ENCODE data around the gene PDE9A.
"Not testable (repeated sequence)": the region's sequence is repeated elsewhere in the genome, so short reads cannot be mapped to it uniquely, and the experiment has no call there.

PDE9A gene

DNA sequence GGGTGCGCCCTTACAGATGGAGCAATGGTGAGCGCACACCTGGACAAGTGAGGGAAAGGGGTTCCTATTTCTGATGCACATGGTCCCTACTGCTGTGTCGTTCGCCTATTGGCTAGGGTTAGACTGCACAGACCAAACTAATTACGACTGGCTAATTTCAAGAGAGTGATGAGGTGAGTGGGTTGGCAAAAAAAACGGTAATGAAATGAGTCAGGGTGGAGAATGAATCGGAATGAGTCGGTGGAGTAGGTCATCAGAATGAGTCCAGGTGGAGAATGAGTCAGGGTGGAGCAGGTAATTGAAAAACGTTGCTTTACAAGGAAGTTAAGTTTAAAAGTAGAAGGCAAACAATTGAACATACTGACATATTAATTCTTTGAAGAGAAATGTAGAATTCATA, 146.1 kb downstream of the PDE9A start:
- no peak for DNase-seq (ENCODE audit: low spot score)

DNA sequence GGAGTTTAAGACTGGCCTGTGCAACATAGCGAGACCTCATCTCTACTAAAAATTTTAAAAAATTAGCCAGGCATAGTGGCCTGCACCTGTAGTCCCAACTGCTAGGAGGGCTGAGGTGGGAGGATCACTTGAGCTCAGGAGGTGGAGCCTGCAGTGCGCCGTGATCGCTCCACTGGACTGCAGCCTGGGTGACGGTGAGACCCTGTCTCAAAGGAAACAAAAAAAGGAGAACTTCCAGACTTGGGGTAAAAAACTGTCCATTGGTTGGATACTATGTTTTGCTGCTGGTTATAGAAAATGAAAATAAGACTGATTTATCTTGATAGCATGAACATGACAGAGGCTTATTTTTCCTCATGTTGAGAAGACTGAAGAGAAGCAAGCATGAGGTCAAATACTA, 146.5 kb downstream of the PDE9A start:
- no peak for DNase-seq (ENCODE audit: low spot score)

DNA sequence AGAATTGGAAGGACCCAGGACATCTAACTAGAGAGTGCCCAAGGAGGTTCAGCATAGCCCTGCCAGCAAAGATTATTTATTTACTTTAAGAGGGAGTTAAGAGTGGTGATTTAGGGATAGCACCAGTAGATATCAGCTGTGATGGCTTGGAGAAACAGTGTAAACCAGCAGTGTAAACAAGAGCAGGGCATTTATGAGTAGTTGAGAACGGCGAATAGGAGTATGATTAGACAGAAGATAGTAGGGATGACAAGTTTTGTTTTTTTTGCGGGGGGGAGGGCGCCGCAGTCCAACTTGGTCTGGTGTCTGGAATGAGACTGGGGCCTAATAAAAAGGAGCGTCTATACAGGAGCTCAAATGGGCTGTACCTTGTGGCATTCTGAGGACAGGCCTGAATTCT, 148.2 kb downstream of the PDE9A start:
- not testable (repeated sequence) for DNase-seq (ENCODE audit: low spot score)

DNA sequence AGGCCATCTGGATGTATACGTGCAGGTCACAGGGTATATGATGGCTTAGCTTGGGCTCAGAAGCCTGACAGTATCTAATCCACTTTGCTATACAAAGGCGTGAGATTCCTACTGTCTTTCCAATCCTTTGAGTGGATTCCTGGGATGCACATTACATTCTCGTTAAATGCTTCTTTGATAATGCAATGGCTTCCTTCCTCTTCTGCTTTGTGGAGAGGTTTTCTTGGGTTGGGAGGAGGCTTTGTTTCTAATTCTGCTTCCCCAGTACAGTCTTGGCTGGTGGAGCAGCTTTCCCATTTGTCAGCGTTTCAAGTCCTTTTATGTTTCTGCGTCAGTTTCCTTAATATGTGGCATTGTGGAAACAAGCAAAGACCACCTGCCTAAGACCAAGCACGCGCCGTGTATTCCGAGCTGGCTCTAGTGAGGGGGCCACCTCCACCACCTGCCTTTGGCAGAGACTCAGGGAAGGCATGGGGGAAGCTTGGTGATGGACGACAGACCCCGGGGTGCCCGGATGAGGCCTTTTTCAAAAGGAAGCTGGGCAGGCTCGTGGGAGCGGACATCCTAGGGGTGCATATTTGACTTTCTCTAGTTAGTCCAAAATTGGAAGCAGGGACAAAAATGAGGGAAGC, 153.2 kb downstream of the PDE9A start:
- no peak for DNase-seq (ENCODE audit: low spot score)

DNA sequence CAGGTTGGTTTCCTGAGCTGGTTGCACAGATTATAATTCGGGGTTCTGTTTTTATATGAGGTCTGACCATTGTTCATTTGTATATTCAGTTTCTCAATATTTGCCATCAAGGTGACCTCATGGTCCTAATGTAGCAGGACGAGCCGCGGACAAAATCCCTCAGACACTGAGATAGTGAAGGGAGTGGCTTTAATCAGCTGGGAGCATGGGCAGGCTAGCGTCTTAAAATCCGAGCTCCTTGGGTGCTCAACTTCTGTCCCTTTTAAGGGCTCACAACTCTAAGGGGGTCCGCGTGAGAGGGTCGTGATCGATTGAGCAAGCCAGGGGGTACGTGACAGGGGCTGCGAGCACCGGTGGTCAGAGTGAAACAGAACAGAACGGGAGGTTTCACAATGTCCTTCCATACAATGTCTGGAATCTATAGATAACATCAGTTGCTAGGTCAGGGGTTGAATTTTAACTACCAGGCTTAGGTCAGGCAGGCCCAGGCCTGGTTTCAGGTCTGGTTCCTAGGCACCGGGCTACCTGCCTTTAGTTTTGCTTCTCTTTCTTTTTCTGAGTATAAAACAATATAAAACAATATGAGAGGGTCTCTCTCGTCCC, 154.0 kb downstream of the PDE9A start:
- not testable (repeated sequence) for DNase-seq (ENCODE audit: low spot score)

DNA sequence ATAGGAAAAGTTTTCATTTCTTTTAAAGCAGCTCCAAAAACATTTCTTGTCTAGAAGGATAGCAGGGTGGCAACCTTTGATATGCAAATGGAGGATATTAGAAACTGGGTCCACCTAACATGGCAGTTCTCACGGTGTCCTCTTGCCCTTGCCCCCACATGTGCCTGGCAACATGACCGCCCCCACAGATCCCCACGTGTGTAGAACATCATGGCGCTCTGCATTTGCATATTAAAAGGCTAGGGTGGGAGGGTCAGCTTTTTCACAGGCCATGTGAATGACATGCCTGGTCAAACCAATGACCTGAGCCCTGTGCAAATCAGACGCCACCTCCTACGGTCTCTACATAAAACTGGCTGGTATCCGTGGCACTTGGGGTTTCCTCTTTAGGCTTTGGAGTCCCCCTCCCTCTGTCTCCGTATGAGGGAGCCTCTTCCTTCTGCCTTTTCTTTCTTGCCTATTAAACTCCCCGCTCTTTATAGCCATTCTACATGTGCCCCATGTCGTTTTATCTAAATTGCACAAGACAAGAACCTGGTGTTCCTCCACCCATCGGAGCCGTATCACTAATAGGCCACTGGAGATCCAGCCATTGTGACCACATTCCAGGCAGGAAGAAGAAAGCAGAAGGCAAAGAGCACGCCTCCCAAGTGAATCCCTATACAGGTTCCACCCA, 154.7 kb downstream of the PDE9A start:
- DNase-seq (ENCODE audit: low spot score) = no peak

DNA sequence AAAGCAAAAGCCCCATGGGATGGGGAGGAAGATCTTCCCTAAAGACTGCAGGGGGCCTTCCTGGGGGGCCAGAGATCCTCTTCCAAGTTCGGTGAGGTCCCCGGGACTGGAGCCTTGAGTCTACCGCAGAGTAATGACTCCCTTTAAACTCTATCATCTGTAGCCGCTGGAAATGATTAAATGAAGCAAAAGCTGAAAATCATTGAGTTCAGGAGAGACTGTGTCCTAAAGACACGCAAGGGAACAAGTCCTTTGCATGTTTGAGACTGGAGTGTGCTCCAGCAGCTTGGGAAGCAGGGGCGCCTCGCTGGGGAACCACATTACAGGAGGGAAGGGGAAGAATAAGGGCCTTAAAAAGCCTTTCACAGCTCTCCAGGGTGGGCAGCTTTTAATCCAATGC, 155.8 kb downstream of the PDE9A start:
- no peak for DNase-seq (ENCODE audit: low spot score)

DNA sequence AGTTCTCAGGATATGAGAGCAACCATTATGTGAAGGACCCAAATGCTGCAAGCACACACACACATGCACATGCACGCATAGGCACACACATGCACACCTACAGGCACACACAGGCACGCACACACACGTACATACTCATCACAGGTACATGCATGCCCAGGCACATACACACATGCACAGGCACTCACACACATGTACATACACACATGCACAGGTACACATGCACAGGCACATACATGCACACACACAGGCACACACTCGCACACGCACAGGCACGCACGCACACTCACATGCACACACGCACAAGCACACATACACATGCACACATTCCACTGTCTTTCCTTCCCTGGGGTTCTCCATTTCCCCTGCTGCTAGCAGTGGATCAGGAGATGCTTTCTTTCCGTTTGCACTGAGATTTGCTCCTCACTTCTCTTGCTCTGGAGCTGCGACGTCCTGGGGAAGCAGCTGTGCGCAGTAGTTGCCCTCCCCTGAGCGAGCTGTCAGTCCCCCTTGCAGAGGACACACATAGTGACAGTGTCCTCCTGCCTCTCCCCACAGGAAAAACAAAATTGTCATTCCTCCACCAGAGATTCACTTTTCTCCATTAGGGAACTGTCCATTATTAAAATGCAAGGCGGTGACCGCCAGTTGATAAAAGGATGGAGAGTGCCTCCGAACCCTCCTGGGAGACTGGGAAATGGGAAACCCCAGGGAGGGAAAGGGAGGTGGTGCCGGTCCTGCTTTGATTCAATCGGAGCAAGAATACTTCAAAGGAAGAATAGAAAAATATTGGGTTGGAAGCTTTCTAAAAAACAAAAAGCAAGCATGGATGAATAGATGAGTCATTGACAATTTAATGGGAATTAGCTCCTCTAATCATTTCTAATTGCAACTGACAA, 156.4 kb downstream of the PDE9A start:
- DNase-seq (ENCODE audit: low spot score) = no peak

DNA sequence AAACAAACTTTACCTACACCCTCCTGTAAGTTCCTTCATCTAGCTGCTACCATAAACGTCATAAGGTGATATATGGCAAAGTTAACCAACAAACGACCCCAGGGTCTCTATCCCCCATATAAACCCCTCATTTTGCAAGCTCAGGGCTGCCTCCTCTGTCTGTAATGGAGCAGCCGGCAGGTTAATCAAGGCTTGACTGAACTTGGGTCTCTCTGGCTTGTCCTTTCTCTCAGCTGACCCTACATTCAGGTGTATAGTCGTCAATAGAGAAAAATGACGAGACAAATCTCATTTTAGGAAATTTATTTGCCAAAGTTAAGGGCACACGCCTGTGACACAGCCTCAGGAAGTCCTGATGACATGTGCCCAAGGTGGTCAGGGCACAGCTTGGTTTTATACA, 158.5 kb downstream of the PDE9A start:
- no peak for DNase-seq (ENCODE audit: low spot score)

DNA sequence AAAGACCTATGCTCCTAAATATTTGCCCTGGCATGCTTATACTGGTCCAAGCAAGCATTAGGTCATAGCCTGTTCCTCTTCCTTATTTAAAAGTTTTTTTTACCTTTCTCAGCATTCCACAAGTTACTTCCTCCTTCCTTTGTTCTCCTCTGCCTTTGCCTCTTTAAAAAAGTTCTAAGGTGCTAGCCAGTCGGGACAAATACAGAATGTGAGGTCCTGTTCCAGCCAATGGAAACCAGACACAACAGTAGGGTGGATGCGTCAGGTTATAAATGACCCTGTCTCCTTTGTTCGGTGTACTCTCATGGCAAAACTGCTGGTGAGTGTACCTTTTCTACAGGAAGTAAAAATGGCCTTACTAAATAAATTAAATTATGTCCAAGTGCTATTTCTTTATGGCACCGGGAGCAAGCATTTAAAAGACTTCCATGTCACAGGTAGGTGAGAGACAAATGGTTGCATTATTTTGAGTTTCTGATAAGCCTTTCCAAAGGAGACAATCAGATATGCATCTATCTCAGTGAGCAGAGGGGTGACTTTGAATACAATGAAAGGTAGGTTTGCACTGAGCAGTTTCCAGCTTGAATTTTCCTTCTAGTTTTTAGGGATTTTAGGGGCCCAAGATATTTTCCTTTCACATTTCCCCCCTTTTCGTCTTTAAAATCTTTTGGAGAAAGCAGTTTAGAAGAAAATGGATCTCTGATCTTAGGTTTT, 159.3 kb downstream of the PDE9A start:
- not testable (repeated sequence) for DNase-seq (ENCODE audit: low spot score)

DNA sequence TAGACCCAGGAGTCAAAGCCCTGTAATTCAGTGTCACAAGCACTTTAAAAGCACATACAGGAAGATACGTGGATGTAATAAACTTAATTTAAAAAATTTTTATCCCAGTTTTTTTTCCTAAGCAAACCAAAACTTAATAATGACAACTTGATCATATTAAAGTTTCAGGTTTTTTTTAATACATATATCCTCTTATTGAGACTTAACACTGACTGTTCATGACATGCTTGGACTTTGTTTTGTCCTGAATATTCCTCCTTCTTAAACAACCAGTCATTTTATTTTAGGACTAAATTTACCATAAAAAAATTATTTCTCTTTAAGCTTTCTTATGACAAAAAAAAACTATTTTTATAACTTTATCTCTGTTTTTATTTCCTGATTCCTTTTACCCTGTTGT, 161.8 kb downstream of the PDE9A start:
- DNase-seq (ENCODE audit: low spot score) = no peak

DNA sequence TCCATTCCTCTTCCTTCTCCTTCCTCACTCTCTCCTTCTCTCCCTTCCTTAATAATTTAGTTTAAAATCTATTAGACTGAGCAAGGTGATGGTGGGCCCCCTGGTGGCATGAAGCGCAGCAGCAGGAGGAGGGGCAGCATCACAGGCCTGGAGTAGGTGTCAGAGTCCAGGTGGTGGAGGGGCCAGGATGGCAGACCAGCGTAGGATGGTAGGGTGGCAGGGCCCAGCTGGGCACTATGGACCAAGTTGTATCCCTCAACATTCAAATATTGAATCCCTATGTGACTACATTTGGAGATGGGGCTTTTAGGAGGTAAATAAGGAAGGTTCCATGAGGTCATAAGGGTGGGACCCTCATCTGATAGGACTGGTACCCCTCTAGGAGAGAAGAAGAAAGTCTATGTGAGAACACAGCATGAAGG, 164.9 kb downstream of the PDE9A start:
- DNase-seq (ENCODE audit: low spot score) = no peak

DNA sequence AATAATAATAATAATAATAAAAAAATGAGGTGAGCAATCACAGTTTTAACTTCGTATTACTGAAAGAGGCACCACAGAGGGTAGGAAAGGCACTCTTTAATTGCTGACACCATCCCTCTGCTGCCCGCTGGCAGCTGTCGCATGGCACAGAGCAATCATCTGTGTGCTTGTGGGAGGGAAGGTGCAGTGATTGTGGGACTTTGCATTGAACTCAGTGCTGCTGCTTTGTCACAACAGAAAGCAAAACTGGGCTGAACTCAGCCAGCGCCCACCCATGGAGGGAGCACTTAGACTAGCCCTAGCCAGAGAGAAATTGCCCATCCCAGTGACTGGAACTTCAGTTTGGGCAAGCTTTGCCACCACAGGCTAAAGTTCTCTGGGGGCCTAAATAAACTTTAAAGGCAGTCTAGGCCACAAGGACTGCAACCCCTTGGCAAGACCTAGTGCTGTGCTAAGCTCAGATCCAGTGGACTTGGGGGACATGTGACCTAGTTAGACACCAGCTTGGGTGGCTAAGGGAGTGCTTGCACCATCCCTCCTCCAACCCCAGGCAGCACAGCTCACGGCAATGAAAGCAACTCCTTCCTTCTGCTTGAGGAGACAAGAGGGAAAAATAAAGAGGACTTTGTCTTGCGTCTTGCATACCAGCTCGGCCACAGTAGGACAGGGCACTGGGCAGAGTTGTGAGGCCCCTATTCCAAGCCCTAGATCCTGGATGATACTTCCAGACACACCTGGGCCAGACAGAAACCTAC, 166.6 kb downstream of the PDE9A start:
- no peak for DNase-seq (ENCODE audit: low spot score)

DNA sequence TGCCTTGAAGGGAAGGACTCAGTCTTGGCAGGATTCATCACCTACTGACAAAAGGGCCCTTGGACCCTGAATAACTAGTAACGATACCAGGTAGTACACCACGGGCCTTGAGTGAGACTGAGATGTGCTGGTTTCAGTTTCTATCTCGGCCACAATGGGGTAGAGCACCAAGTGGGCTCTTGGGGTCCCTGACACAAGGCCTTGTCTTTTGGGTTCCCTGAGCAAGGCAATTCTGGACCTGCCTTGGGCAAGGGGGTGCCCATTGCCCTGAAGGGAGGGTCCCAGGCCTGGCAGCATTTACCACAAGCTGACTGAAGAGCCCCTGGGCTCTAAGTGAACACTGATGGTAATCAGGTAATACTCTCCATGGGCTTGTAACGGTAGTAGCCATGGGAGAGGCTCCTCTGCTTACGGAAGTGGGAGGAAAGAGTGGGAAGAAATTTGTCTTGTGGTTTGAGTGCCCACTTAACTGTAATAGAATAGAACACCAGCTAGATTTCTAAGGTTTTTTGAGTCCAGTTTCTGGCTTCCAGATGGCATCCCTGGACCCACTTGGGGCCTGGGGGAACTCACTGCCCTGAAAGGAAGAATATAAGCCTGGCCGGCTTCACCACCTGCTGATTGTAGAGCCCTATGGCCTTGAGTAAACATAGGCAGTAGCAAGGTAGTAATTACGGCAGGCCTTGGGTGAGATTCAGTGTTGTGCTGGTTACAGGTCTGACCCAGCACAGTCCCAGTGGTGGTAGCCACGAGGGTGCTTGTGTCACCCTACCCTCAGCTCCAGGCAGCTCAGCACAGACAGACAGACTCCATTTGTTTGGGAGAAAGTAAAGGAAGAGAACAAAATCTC, 167.4 kb downstream of the PDE9A start:
- DNase-seq (ENCODE audit: low spot score) = no peak
